Left cardiac atrium (tissue), 4 donors: ENCODE measurements around the gene RHOU. TPM values are rescaled to one million over a fixed set of nuclear protein-coding genes. Genes with fewer than 3 reads are reported as not detected.
"Not testable (repeated sequence)": the region's sequence is repeated elsewhere in the genome, so short reads cannot be mapped to it uniquely, and the experiment has no call there.

ENCODE experiments used
- ATAC-seq, 2 donors: fragments of 200-7000 bp; cut with Tn5 transposase; one replicate each; pipeline ENCODE4 v1.9.1; 2020; ENCODE audit warnings: mild to moderate bottlenecking in 2 of 2, moderate library complexity in 2 of 2
- DNase-seq: peaks from one replicate; pipeline ENCODE4 v3.0.0-alpha.2; 2020
- intact Hi-C, 2 donors: fragments of 100-400 bp; cut with DNase I; formaldehyde crosslinking; loops; one replicate each; pipeline versions ENCODE4 v1.14.1 to v1.15.1; 2022 to 2023
- total RNA-seq, 2 donors: library from RNA; stranded (reverse); fragmentation: NEBNext Ultra II Directional; extraction: Animal tissue kit (Norgen Biotek cat#: 25700); gene quantifications; one replicate each; pipeline ENCODE4 v1.2.1, GENCODE V29; 2021
- donor health status: DM: no; HTN: yes; CAD: no.
- donor health status: DM: no; HTN: yes; CAD: no; lungs with severe emphysema.
- donor health status: DM: yes; HTN: yes; CAD: no.
- donor health status: Dilated cardiomyopathy.

The RHOU gene
- total RNA-seq, 2 donors from 2014 or later = 12.9 to 16.5 TPM

DNA sequence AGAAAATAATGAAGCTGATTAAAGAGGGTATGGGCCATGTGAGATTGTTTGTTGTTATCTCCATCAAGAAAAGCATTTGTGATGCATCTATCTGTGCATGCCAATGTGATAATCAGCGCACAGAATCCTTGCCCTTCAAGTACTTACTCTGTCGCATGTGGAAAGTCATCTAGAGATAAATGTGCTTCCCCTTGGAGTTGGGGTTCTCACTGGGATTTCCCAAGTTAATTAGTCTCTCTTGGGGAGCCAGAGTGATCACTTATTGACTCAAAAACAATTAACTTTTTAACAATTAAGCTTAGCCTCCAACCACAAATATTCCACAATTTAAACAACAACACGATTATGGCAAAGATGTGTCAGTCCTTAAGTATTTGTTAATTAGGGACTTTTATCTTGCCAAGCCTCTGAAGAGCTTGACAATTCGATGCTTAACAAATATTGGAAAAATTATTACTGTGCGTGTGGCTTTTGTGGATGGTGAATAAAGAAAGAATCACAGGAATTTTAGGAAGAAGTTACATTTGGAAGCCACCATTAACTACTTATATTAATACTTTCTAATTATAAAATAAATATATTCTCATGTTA lies 17.5 kb downstream of the RHOU start:
- intact Hi-C loops = no loop called here
- DNase-seq = no peak

DNA sequence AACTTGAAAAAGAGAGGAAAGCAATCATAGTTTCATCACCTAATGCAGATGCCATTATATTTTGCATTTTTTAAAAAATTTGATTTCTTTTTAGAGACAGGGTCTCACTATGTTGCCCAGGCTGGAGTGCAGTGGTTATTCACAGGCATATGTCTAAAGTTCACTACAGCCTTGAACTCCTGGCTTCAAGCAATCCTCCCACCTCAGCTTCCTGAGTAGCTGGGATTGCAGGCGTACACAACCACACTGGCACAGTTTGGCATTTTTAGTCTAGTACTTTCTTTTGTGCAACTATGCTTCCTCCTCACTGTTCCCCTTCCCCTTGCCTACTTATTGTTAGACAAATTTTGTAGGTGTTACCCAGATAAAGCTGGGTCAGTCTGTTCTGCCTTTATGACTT lies 18.0 kb downstream of the RHOU start:
- ATAC-seq (no peak), DNase-seq (no peak)
- intact Hi-C loops = no loop called here

More for the DNA sequence above, 17.5 kb downstream of the RHOU start:
- ATAC-seq = no peak

DNA sequence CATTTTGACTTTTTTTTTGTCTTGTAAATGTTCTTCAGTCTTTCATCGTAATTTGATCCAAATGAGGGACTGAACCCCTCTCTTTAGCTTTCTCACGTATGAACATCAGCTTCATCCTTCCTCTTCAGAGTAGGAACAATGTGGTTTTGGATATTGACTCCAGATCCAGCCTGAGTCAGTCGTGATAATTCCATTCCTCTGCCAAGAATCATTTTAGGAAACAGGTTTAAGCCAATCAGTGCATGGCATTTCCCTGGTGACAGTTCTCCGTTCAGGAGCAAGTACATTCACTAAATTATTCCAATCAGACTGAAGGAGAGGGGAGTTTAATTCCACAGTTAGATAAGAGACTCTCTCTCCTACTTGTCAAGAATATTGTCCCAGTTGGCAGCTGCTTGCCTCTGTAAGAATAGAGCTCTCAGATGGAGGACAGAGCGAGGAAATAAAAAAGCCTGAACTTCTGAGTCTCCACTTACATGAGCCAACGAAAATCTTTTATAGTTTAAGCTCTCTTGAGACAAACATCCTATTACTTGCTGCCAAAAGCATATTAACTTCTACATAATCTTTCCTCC lies 18.6 kb downstream of the RHOU start:
- DNase-seq (no peak), ATAC-seq (peak; percentile 48 to 53)
- intact Hi-C loops = no loop called here

DNA sequence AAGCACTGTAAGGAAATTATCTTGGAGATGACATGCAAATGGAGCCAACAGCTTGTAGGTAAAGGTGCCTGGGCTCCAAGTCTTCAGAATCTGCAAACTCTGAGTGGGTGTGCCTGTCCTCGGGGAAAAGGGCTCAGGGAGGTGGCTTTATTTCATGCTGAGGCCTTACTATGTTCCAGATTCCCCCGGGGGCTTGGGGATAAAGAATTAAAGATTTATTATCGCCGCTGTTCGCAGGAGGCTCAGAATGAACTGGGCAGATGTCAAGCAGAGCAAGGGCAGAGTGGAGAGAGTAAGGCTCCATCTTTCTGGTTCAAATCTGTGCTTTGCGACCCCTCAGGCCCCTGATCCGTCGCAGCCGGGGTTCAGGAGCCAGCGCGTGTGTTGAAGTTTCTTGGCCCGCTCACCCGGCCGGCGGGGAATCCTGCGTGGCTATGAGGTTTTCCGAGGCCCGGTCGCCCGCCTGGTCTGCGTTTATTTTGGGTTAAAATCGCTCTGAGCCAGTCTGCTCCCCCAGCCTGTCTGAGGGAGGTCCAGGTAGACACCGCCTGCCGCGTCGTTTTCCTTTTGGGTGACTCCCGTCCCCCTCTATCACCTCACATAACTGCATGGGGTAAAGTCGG lies 19.5 kb downstream of the RHOU start:
- ATAC-seq = no peak
- intact Hi-C loops = no loop called here
- no peak for DNase-seq

DNA sequence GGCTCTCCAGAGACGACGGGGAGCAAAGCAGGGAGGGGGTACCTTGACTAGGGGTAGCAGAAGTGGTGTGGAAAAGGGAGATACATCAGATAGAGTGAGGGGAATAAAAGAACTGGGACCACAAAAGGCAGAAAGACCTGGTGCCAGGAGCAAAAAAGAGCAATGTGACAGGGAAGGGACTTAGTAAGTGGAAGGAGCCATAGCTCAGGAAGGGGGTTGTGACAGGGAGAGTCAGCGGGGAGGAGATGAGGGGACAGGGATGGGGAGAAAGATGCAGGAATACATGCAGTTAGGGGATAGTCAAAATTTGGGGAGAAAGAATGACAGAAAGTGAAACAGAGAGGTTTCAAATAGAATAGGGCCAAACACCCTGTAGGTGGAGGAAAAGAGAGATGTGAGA lies 20.5 kb downstream of the RHOU start:
- intact Hi-C loops = no loop called here
- DNase-seq = no peak
- no peak for ATAC-seq

DNA sequence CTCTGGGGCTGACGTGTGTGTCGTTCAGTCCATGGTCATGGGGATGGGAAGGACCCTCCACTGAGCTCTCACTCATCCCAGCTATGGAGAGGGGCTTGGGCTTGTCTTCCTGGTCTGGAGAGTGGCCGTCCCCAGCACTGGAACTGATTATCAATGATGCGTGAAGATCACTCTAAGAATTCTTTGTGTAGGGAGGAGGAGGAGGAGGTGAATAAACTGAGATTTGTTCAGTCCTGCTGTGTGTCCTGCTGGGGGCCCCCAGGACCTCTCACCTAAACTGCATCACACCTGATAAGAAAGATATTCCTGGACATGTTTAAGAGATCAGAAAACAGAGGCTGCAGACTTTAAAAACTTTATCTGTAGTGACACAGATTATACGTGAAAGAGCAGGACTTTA lies 21.2 kb downstream of the RHOU start:
- ATAC-seq (no peak), DNase-seq (no peak)
- intact Hi-C loops = no loop called here

GRCh38 chr1:228758447-228758846 lies 23.2 kb downstream of the RHOU start:
- ATAC-seq = peak in 1 of 2 donors; percentile 47
- intact Hi-C loops = no loop called here

DNA sequence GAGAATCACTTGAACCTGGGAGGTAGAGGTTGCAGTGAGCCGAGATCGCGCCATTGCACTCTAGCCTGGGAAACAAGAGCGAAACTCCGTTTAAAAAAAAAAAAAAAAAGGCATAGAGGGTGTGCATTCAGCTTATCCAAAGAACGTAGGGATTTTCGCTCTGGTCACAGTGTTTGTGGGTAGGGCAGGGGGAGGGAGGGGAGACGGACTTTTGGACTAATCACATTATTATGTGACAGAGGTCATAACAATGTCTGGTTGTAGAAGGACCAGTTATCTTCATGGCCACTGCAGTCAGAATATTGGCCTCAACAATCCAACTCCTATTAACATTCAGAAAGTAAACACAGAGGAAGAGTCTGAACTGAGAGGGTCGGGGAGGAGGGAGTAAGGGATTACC lies 25.7 kb downstream of the RHOU start:
- ATAC-seq (no peak), DNase-seq (no peak)
- intact Hi-C loops = no loop called here

More at GRCh38 chr1:228758447-228758846, 23.2 kb downstream of the RHOU start:
- DNase-seq = no peak

- ATAC-seq (no peak), DNase-seq (no peak)
- intact Hi-C loops = no loop called here
Measured at GRCh38 chr1:228763561-228763960, 28.3 kb downstream of the RHOU start.

DNA sequence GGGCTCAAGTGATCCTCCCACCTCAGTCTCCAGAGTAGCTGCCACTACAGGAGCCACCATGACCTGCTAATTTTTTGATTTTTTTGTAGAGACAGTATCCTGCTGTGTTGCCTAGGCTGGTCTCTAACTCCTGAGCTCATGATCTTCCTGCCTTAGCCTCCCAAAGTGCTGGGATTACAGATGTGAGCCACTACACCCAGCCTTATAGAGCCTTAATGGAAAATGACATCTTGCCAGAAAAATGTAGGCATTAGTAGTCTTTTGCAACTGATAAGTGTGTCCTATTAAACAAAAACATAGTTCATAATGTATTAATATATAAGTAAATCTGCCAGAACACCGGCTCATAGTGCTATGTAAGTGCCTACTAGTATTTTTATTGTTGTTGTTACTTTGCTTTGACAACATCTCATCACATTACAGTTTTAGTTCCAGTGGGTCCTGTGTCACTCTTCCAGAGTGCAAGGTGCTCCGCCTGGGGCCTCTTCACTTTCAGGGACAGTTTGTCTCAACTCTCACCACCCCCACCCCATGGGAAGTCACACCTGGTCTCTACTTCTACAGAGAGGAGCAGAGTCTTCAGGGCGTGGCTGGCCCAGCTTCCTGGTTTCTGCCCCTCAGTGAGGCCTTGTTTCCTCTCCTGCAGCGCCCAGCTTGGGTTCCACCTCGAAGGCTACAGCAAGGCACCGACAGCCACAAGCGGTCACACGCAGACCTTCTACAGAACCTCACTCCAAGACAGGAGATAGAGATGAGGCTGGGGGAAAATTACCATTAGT lies 30.1 kb downstream of the RHOU start:
- intact Hi-C loops = no loop called here
- no peak for ATAC-seq
- no peak for DNase-seq

DNA sequence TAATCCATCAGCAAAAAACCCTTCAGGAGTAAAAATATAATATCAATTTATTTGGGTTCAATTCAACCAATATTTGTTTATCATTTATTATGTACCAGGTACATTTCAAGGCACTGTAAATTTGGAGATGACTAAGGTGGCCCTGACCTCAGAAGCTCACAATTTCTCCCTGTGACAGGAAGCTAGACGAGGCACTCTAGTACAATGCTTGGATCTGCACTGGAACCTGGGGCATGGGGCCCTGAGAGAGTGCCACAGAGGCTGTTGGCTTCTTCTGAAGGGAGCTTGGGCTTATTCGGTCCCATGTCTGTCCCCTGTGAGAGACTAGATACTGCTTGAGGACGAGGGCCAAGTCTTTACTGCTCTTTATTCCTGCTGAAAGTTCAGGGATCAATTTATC lies 31.5 kb downstream of the RHOU start:
- no peak for ATAC-seq
- intact Hi-C loops = no loop called here
- no peak for DNase-seq

- intact Hi-C loops = no loop called here
- DNase-seq (no peak), ATAC-seq (no peak)
Measured at GRCh38 chr1:228767636-228768354, 32.5 kb downstream of the RHOU start.

GRCh38 chr1:228768355-228769000 lies 33.2 kb downstream of the RHOU start:
- DNase-seq (no peak), ATAC-seq (peak in 1 of 2 donors; percentile 56)
- intact Hi-C loops = no loop called here

GRCh38 chr1:228770779-228771223 lies 35.5 kb downstream of the RHOU start:
- no peak for ATAC-seq
- intact Hi-C loops = no loop called here
- no peak for DNase-seq

DNA sequence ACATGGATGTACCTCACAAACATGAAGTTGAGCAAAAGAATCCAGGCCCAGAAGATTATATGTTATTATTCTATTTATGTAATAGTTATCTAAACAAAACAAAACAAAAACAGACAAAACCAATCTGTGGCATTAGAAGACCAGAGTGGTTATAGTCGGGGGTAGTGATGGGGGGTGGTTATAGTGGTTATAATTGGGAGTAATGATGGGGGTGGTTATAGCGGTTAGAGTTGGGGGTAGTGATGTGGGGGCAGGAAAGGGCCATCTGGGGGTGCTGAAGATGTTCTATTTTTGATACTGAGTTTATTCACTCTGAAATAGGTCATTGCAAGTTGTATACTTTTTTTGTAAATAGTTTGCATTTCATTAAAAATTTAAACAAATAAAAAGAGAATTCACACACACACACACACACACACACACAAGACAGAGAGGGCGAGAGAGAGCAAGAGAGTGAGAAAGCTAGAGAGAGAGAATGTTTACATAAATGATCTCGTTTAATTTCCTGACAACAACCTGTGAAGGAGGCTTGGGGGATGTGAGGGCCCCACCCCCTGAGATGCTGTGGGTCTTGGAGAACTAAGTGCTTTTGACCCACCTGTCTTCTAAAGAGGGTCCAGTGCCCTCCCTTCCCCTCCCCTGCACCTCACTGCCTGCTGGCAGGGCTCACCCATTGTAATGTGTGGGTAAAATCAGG lies 37.4 kb downstream of the RHOU start:
- intact Hi-C loops = no loop called here
- DNase-seq (no peak), ATAC-seq (no peak)

- ATAC-seq, intact Hi-C loops, DNase-seq: not testable (repeated sequence)
Measured at GRCh38 chr1:228775946-228776345, 40.7 kb downstream of the RHOU start.

- intact Hi-C loops = no loop called here
- no peak for DNase-seq
- ATAC-seq = peak in 1 of 2 donors; percentile 47
Measured at GRCh38 chr1:228776449-228776848, 41.2 kb downstream of the RHOU start.

GRCh38 chr1:228777236-228777635 lies 42.0 kb downstream of the RHOU start:
- no peak for DNase-seq
- intact Hi-C loops = no loop called here
- ATAC-seq = no peak
